ENCODE measurements around the gene EMID1.

The EMID1 gene

DNA sequence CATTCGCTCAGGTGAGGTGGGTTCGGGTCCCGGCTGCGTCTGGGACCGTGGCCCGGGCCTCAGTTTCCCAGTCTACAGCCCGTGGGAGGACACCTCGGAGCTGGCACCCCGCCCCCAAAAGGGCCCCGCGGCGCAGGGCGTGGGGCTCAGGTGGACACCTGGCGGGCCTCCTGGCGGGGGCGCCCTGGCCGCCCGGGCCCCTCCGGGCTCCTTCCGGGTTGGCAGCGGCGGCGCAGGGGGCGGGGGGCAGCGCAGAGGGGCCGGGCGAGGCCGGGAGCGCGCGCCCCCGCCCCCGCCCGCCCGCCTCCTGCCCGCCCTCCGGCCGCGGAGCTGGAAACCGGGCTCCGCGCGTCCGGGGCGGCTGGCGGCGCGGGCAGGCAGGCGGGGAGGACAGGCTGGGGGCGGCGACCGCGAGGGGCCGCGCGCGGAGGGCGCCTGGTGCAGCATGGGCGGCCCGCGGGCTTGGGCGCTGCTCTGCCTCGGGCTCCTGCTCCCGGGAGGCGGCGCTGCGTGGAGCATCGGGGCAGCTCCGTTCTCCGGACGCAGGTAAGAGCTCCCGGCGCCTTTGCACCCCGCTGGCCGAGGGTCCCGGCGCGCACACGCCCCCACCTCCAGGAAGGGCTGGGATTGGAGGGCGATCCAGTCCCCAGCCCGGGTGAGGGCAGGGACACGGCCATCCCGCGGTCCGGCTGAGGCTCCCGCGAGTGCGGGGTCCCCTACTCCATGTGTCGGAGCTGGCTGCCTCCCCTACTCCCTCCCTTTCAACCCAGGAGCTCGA, at the start of gene EMID1:
EMID1 (plus strand) TSS at position 303 of the 778 bp plus-strand sequence; CDS start at position 446, 143 bp downstream.
- peak; percentile 23 for DNase-seq (ENCODE audit: low read depth)

DNA sequence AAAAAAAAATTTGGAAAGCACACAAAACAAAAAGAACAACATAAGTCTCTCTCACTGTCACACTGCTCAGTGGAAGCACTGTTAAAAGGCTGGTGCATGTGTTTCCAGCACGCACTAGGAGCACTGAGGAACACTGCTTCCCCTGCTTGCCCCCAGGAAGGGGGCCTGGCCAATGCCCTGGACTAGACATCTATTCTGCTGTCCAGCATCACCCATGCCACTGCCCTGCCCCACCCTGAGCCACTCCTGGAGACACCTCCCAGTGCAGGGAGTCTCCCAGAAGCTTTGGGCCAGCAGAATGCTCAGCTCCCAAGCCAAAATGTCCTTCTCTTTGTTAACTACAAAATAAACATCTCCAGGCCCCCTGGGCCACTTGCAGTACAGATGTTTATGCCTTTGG, 49.7 kb upstream of the EMID1 start:
- DNase-seq (ENCODE audit: low read depth), result no peak

DNA sequence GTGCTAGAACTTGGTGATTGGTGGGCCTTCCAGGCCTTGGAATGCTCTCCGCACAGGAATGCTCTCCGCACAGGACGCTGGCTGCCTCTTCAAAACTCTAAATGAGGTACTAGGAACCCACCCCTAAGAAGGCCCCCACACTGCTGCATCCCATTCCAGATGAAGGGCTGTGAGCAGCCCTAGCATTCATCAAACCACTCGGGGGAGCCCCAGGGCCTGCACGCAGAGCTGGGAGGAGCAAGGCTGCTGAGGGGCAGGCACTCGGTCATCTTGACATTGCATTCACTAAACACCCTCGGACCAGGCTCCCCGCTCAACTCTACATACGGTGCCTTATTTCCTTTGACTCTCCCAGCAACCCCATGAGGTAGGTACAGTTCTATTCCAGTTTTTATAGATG, 49.2 kb upstream of the EMID1 start:
- peak; percentile 30 for DNase-seq (ENCODE audit: low read depth)

DNA sequence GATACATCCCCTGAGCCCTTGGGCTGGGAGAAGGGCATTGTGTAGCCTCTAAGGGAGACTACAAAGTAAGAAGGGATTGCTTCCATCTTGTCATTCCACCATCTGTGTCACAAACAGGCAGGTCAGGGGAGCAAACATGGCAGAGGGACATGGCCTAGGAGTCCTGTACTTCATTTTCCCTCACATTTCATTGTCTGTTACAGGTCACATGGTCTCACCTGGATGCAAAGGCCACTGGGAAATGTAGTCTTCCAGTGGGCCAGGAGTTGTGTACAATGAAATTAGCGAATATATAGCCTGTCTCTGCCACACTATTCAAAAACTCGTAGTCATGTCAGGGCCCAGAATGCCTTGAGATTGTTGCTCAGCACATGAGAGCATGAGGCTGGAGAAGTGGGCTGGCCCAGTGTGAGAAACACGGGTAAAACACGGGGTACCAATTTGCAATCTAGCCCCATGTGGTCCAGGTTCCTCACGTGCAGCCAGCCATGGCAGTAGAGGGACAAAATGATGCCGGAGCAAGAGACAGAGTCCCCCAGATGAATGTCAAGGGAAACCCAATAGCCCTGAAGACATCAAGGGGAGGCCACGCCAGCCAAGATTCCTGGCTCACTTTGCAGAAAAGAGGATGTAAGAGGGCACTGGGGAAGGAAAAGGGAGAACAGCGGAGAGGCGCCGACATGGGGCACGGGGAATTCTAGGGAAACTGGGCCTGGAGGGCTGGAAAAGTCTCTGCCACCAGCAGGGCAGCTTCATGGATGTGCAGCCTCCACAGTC, 47.7 kb upstream of the EMID1 start:
- DNase-seq (ENCODE audit: low read depth), result peak; percentile 17

DNA sequence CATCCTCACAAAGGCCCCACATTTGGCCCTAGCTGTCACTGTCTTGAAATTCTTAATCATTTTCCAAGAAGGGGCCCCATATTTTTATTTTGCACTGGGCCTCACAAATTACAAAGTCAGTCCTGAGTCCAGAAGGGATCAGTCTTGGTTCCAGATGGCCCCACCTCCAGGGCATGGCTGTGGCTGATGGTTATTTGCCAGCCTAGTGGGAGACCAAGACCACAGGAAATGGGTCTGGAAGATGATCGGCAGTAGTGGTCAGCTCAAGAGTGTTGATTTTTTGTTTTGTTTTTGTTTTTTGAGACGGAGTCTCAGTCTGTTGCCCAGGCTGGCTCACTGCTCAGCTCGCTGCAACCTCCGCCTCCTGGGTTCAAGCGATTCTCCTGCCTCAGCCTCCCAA, 47.1 kb upstream of the EMID1 start:
- no peak for DNase-seq (ENCODE audit: low read depth)

DNA sequence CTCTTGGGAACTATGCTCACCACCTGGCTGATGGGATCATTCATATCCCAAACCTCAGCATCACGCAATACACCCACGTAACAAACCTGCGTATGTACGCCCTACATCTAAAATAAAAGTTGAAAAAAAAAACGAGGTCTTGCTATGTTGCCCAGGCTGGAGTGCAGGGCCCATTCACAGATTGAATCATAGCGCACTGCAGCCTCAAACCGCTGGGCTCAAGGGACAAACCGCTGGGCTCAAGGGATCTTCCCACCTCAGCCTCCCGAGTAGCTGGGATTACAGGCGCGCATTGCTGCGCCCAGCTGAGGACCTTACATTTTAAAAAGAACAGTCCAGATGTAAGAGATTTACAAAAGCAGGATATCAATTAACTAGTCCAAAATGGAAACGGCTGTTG, 41.9 kb upstream of the EMID1 start:
- DNase-seq (ENCODE audit: low read depth), result no peak

DNA sequence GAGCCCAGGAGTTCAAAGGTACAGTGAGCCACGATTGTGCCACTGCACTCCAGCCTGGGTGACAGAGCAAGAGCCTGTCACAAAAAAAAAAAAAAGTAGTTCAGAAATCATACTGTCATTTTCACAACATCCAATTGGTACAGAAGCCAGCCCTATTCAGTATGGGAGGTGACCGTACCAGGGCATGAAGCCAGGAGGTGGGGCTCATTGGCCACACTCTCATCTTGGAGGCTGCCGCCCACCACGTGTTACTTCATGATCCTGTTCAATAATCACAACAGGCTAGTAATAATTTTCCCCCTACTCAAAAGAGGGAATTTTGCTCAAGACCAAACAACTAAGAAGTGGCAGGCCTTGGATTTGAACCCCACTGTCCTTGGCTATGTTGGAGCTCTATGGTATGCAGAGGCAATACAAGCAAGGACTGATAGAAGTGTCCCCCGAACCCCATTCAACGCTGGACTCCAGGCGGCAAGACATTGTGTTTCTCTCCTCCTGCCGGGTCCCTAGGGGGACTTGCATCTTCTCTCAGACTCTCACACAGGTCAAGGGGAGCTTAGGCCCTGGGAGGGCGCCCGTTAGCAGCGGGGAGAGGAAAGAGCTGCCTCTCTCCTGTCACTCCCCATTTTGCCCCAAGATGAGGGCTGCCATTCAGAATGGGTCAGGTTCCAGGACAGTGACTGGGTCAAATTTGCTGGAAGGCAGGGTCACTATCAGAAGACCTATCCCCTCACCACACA, 40.2 kb upstream of the EMID1 start:
- no peak for DNase-seq (ENCODE audit: low read depth)

DNA sequence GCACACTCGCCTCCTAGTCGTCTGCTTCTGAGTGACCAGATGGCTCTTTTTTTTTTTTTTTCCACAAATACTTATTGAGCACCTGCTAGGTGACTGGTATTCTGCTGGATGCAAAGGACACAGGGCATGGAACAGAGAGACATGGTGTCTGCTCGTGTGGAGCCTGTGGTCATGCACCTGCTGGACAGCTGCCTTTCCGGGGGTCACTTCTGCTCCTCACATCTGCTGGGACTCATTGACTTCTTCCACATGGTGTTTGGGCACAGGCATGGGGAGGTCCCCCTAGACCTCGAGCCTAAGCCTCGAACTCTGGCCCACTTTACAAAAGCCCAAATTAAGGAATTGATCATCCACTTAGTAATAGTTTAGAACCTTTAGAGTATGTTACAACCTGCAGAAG, 39.5 kb upstream of the EMID1 start:
- no peak for DNase-seq (ENCODE audit: low read depth)

DNA sequence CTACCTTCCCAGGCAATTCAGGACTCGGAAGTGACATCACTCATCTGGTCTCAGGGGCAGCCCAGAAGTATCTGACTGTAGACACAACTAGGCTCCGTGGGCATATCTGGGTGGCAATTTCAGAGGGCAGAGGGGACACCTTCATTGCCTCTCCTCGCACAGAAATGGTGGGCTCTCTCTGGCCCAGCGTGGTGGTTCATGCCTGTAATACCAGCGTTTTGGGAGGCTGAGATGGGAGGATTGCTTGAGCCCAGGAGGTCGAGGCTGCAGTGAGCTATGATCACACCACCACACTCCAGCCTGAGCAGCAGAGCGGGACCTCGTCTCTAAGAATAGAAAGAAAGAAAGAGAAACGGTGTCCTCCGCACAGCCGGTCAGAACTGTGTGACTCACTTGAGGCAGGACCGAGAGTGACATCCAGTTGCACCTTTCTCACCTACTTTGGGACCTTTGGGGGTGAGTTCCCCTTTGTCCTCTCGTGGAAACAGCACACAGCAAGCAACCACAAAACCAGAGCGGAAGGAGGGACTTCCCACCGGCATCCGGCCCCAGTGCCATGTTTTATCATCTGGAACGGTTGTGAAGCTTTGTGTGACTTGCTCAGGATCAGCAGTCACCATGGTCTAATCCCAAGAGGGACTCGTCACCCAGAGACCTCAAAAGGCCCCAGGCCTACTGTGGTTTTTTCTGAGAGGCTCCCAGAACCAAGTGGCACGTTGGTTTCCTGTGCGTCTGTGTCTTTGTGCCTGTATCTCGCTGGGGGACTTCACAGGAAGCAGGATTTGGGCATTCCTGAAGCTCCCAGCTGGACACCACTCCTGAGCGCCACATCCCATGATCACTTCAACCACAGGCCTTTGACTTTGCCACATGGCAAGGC, 38.4 kb upstream of the EMID1 start:
- DNase-seq (ENCODE audit: low read depth), result no peak

DNA sequence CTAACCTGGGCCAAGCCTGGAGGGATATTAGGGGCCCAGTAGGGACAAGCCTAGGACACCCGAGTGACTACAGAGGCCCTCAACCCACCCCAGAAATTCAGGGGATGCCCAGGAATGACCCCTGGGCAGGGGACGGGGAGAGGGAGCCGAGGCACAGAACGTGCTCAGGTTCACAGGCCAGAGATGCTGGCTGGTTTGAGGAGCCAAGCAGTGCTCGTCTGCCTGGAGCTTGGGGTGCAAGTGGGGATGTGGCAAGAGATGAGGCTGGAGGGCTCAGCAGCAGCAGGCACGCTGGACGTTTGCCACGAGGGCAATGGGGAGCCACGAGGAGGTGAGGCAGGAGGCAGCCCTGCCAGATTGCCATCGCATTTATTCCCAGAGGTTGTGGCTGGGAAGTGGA, 34.0 kb upstream of the EMID1 start:
- no peak for DNase-seq (ENCODE audit: low read depth)

DNA sequence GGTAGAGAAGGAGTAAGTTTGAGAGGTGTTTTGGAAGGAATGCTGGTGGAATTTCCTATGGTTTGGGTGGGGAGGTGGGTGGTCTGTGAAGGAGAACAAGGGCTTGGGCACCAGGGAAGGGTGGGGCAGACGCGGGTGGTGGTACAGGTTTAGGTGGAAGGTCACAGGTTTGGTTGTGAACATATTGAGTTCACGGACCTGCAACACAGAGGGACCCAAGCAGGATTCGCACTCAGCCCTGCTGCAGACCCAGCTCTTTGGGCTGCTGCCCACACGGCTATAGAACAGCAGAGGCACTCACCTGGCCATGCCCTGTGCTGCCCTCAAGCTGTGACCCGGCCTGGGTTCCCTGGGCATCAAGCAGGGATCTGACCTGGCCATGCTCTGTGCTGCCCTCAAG, 33.5 kb upstream of the EMID1 start:
- no peak for DNase-seq (ENCODE audit: low read depth)

DNA sequence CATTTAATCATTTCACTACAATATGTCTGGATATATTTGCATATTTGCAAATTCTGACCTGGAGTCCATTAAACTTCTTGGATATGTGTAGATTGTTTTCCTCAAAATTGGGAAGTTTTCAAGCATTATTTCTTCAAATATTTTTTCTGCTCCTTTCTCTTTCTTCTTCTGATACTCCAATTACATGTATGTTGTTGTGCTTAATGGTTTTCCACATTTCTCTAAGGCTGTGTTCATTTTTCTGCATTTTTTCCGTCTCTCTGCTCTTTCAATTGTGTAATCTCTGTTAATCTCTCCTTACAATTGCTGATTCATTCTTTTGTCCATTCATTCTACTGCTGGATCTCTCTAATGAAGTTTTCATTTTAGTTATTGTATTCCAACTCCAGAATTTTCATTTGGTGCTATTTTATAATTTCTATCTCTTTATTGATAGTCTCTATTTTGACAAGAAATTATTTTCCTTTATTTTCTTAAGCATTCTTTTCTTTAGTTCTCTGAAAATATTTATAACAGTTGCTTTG, 30.3 kb upstream of the EMID1 start:
- no peak for DNase-seq (ENCODE audit: low read depth)

DNA sequence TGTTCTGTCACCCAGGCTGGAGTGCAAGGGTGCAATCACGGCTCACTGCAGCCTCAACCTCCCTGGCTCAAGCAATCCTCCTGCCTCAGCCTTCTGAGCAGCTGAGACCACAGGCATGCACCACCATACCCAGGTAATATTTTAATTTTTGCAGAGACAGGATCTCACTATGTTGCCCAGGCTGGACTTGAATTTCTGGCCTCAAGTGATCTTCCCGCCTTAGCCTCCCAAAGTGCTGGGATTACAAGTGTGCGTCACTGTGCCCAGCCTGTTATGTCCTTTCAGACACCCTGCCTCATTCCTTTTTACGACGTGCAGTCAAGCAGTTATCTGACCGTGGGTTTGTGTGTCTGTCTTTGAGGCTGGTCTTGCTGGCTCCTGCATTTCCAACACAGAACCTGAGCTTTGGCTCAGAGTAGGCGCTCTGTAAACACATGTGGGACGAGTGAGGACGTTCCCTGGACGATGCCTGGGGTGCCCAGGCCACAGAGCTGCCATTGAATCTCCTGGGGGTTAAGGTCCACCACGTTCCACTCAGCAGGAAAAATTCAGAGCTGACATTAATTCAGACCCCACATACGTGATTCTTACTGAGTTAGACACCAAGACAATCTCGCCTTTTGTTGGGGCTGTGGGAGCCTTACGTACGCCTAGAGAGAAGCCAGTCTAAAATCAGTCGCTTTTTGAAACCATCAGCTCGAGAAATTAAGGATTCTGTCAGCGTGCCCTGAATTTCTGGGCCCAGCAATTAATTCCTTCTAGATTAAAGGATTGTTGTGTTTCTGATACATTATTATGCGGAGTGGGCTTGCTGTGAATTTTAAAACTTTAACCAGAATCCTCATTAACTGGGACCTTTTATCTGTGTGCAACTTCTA, 21.5 kb upstream of the EMID1 start:
- no peak for DNase-seq (ENCODE audit: low read depth)

DNA sequence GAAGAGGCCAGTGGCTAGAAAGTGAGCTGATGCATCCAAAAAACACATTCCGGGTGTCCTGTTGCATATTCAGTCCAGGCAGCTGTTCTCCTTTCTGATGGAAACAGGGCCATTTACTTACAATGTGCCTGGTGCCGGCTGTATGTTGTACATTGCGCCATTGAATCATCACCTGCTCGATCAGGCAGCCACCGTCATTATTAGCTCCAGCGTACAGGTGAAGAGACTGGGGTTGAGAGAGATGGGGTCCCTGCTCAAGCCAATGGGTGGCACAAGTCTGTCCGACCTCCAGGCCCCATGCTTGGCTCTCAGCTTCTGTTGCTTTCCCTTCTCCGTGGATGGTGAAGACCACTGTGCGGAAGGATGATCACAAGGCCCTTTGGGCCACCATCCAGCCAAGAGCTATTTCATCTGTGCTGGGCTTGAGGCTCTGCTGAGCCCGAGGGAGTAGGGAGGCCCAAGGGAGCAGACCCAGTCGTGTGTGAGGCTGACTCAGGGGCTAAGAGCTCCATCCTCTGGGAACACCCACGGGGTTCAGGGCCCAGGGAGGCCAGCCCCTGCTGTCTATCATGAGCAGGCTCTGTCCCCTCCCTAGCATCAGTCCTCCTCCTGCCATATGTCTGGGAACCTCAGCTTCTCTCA, 20.7 kb upstream of the EMID1 start:
- DNase-seq (ENCODE audit: low read depth), result no peak

DNA sequence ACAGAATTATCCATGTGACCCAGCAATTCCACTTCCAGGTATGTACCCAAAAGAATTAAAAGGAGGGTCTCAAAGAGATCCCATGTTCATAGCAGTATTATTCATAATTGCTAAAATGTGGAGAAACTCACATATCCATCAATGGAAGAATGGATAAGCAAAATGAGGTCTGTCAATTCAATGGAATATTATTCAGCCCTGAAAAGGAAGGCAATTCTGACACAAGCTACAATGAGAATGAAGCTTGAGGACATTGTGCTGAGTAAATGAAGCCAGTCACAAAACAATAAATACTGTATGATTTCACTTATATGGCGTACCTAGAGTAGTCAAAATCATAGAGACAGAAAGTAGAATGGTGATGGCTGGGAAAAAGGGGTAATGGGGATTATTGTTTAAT, 19.4 kb upstream of the EMID1 start:
- no peak for DNase-seq (ENCODE audit: low read depth)

DNA sequence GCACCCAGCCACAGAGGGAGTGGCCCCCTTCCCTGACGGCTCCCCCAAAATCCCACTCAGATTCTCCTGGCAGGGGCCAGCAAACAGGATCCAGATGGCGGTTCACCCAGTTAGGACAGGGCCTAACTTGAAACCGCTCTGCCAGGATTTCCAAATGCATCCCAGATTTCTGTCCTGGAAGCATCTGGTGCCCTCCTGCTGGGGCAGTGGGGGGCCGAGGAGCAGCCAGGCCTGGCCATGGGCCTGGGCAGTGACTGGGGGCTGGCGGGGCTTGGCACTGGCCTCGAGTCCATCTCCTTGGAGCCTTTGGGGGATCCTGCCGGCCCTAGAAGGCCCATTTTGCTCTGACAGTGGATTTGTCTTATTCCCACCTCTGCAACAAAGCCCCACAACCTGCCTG, 17.9 kb upstream of the EMID1 start:
- no peak for DNase-seq (ENCODE audit: low read depth)

DNA sequence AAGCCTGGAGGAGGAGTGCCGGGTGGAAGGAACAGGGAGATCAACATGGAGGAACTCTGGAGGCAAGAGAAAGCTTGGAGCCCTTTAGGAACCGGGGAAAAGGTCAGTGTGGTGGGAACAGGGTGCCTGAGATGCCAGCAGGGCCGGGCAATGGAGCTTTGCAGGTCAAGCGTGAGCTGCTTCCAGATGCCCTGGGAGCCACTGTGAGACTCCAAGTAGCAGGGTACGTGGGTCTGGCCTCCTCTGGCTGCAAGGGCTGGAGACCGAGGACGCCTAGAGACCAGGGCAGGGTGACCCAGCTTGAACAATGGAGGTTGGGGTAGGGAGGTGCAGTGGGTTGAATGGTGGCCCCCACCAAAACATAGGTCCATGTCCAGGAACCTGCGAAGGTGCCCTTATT, 15.6 kb upstream of the EMID1 start:
- no peak for DNase-seq (ENCODE audit: low read depth)

DNA sequence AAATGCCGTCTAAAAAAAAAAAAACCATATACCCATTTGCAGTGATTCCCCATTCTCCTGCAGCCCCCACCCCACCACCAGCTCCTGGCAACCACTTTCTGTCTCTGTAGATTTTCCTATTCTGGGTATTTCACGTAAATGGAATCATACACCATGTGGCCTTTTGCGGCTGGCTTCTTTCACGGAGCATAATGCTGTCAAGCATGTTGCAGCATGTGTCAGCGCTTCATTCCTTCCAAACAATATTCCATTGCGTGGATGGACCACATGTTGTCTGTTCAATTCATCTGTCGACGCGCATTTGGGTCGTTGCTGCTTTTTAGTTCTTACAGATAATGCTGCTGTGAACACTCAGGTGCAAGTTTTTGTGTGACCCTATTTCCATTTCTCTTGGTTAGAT, 14.8 kb upstream of the EMID1 start:
- DNase-seq (ENCODE audit: low read depth), result no peak

DNA sequence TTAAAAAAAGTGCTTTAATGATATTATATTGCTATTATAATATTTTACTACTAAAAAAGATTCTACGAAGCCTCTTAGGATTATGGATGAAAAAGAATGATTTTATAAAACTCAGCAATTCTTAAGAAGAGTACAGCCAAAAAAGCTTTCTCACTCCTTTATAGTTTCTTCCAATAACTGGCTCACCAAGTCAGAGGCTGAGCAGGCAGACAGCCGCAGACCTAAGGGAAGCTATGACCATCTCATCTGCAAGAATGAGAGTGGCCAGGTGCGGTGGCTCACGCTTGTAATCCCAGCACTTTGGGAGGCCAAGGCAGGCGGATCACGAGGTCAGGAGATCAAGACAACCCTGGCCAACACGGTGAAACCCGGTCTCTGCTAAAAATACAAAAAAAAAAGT, 12.7 kb upstream of the EMID1 start:
- no peak for DNase-seq (ENCODE audit: low read depth)

DNA sequence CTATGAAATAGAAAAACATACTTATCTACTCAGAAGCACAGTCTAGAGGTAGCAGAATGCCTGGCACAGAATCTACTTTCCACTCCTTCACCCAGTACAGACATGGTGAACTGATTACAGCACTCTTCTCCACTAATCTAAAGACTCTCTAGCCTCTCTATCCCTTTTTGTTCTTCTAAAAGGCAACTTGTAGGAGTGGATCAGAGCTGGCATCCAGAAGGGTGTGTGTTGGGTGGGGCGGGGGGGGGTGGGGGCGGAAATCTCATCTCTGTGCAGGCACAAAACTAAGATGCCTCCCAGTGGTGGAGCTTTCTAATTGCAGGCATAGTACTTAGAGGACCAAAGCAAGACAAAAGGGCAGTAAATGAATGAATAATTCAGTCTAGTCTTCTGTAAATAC, 11.5 kb upstream of the EMID1 start:
- DNase-seq (ENCODE audit: low read depth), result no peak
